ENCODE results near the gene PNLDC1.

Gene PNLDC1

DNA sequence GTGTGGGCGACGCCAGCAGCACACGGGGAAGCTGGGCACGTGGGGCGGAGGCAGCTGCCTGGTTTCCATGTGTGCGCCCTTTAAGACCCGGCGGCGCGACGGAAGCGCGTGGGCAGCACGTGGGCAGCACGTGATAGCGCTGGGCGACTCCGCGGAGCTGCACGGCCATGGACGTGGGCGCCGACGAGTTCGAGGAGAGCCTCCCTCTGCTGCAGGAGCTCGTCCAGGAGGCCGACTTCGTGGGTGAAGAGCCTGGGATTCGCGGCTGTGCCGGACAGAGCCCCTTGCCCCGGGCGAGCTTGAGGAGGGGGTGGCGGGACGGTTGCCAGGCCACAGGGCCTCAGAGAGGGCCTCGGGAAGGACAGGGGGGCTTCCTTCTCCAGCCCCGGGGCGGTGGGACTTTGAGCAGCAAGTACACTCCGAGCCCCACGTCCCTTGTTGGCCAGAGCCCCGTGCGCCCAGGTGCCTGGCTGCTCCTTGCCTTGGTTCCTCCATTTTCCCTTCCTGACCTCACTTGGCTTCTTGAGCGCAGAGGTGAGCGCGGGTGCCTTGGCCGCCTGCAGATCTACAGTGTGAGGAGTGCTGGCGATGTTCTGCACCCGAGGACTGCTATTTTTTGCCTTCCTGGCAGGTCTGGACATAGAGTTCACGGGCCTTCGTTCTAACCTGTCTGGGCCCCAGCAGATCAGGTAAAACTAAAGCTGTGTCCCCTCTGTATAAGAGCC, at the start of gene PNLDC1:
Gene PNLDC1, plus strand, starts transcription at position 136 of the 725 bp plus-strand sequence. Its CDS starts 32 bp downstream, at position 168.
- DNase-seq (ENCODE audit: low read depth) = no peak

DNA sequence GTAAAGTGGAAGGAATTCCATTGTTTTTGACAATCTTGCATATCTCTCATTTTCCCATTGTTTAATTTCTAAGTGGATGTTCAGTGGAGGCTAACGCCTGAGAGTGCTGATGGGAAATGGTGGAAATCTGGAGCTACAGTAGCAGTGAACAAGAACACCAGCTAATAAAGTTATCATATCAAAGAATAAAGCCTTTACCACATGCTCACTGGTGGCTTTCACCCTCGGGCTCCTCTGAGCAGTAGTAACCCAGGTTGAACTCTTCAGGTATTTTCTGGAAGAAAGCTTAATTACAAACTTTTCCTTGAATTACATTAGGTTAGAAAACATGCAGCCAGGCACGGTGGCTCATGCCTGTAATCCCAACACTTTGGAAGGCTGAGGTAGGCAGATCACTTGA, 48.6 kb upstream of the PNLDC1 start:
- no peak for DNase-seq (ENCODE audit: low read depth)

GRCh38 chr6:159753081-159753872, 46.8 kb upstream of the PNLDC1 start:
- DNase-seq (ENCODE audit: low read depth) = no peak

DNA sequence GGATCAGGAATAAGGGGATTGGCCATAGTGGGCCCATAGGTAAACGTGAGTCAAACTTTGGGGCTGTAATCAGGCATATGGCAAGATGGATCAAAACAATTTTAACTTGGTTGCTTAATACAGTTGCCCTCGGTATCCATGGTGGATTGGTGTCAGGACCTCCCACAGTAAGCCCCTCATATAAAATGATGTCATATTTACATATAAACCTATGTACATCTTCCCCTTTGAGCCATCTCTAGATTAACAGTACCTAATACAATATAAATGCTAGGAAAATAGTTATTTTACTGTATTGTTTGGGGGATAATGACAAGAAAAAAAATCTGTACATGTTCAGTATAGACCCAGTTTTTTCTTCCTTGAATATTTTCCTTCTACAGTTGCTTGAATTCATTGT, 45.7 kb upstream of the PNLDC1 start:
- no peak for DNase-seq (ENCODE audit: low read depth)

DNA sequence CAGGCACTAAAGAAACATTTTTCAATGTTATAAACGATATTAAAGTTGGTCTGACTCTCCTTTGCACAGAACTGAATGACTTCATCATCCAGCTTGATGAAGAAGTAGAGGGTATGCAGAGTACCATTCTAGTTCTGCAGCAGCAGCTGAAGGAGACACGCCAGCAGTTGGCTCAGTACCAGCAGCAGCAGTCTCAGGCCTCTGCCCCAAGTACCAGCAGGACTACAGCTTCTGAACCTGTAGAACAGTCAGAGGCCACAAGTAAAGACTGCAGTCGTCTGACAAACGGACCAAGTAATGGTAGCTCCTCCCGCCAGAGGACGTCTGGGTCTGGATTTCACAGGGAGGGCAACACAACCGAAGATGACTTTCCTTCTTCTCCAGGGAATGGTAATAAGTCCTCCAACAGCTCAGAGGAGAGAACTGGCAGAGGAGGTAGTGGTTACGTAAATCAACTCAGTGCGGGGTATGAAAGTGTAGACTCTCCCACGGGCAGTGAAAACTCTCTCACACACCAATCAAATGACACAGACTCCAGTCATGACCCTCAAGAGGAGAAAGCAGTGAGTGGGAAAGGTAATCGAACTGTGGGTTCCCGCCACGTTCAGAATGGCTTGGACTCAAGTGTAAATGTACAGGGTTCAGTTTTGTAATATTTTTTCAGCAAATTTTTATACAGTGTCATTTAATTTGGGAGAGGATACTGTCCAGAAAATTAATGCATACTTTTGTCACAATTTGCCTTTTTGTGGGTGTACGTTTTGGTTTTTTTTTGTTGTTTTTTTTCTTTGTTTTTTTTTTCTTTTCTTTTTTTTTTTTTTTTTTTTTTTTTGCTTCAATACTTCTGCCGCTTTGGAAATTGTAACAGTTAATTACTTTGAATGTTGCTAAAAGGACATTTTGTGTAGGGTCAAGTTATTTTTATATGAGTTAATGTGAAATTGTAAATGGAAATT, 44.8 kb upstream of the PNLDC1 start:
- no peak for DNase-seq (ENCODE audit: low read depth)

GRCh38 chr6:159756508-159756907, 43.6 kb upstream of the PNLDC1 start:
- no peak for DNase-seq (ENCODE audit: low read depth)

- DNase-seq (ENCODE audit: low read depth) = no peak
These were observed 41.8 kb upstream of the PNLDC1 start for GRCh38 chr6:159758031-159759001.

- no peak for DNase-seq (ENCODE audit: low read depth)
These were observed 40.4 kb upstream of the PNLDC1 start for GRCh38 chr6:159759645-159760044.

- DNase-seq (ENCODE audit: low read depth) = no peak
These were observed 39.4 kb upstream of the PNLDC1 start for GRCh38 chr6:159760602-159761057.

DNA sequence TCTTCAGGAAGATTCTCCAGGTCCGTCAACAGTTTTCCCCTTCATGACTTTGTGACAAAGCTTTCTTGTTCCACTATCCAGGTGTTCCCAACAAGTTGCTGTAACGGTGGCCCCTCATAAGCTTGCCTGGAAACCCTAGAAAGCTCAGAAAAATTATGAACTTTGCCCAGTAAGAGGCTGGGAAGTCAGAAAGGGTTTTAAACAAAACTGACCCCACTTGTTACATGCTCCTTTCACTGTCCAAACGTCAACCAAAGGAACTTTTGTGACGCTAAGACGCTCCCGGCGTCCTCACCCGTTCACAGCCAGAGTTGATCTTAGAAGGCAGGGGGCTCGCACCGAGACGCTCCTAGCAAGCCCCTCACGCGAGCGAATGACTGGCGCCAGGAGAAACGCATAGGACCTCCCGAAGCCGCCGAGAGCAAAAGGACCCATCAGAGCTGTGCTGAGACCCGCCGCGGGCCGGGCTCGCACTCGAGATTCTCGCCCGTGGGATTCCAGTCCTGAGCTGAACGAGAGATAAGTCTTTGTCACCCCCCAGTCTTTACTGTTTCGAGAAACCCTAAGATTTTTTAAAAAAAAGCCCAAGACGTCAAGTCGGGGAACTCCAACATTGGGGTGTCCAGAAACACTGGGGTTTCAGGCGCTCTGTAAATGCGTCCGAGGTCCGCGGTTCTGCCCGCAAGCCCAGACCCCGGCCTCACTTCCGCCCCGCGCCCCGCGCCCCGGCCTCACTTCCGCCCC, 38.8 kb upstream of the PNLDC1 start:
- no peak for DNase-seq (ENCODE audit: low read depth)

DNA sequence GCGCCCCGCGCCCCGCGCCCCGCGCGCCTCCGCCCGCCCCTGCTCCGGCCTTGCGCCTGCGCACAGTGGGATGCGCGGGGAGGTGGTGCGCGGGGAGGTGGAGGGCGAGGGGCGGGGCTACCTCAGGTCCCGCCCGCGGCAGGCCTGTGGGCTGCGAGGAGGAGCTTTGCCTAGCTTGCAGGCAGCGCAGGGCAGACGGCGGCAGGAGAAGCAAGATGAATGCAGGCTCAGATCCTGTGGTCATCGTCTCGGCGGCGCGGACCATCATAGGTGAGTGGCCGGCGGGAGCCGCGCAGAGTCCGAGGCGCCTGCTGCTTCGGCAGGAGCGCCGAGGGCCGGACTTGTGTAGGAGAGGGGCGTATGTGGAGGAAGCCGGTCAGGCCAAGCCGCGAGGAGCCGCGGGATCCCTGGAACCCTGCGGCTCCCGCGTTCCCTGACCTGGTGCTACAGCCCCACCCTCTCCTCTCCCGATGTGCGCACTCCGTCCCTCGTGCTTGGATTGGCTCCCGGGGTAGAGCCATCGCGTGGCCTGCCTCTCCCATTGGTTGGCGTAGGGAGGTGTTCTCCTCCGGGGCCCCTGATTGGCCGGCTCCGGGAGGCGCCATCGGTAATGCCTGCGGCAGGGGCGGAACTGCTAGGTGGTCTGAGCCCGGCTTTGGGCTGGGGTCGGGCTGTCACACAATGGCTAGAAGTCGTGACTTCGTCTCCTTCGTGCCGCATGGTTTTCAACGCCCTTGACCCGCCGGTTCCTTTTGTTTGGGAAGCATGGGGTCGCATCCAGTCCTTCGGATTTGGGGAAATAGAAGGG, 38.0 kb upstream of the PNLDC1 start, which contains the start of gene ACAT2:
Gene ACAT2, plus strand, starts transcription at position 173 of the 808 bp plus-strand sequence. Its CDS starts 43 bp downstream, at position 216.
- DNase-seq (ENCODE audit: low read depth) = peak; percentile 86

DNA sequence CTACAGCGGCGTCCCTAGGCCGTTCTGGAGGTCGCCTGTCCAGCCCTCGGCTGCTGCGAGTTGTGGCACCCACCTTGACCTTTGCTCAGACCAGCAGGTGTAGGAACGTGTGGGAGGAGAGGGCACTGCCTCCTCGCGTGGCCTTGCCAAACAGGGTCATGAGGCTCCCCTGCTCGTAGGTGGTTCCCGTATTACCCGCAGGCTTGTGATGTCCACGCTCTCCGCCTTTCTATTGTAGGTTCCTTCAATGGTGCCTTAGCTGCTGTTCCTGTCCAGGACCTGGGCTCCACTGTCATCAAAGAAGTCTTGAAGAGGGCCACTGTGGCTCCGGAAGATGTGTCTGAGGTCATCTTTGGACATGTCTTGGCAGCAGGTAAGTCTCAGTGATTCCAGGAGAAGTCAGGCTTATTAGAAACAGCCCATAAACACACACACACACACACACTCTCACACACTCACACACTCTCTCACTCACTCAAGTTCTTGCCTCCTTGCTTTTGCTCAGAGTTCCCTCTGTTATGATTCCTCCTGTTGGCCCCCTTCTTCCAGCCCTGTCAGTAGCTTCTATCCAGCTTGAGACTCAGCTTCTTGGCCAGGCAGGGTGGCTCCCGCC, 37.3 kb upstream of the PNLDC1 start:
- DNase-seq (ENCODE audit: low read depth) = no peak

DNA sequence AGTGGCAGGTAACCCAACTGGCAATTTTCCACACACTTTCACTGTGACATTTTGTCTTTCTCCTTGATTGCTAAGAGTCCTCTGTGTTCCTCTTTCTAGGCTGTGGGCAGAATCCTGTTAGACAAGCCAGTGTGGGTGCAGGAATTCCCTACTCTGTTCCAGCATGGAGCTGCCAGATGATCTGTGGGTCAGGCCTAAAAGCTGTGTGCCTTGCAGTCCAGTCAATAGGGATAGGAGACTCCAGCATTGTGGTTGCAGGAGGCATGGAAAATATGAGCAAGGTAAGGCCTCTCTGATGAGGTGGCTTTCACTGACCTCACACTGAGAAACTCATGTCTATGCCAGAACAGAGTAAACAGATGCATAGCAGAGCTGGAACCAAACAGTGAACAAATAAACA, 33.2 kb upstream of the PNLDC1 start:
- no peak for DNase-seq (ENCODE audit: low read depth)

DNA sequence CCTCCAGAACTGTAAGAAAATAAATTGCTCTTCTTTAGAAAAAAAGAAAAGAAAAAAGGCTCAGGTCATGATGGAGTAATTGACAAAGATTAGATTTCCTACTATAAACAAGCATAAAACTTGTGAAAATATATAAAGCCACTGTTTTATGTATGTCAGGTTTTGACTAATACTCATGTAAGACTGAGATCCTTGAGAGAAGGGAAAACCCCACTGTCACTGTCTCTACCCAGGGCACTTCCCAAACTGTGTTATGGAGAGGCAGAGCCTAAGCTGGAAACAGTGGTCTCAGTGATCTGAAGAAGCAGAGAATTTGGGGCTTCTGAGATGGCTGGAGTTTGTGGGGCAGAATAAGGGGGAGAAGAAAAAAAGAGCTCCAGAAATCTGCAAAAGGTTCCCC, 30.6 kb upstream of the PNLDC1 start:
- DNase-seq (ENCODE audit: low read depth) = no peak

DNA sequence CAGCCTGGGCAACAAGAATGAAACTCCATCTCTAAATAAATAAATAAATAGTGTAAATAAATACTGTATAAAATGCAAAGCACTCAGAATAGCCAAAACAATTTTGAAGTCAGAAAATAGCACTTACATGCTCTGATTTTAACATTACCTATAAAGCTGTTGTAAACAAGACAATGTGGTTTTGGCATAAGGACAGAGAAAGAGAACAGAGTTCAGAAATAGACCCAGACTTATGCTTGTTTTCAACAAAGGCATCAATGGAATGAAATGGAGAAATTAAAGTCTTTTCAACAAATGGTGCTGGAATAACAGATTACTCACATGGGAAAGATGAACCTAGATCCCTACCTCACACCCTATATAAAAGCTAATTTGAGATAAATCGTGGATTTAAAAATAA, 27.9 kb upstream of the PNLDC1 start:
- no peak for DNase-seq (ENCODE audit: low read depth)

GRCh38 chr6:159777240-159777904, 22.7 kb upstream of the PNLDC1 start:
- DNase-seq (ENCODE audit: low read depth) = no peak

- no peak for DNase-seq (ENCODE audit: low read depth)
These were observed 21.9 kb upstream of the PNLDC1 start for GRCh38 chr6:159778131-159778530.

GRCh38 chr6:159778542-159779103, 21.5 kb upstream of the PNLDC1 start:
- DNase-seq (ENCODE audit: low read depth) = no peak
